HepG2 (cell line): ENCODE data around the gene NPB. TPM values are rescaled to one million over a fixed set of nuclear protein-coding genes. Genes with fewer than 3 reads are reported as not detected.

ENCODE experiments used
- HDAC2 ChIP-seq: sonication (generic); formaldehyde crosslinking; IDR thresholded peaks from 2 replicates; pipeline ENCODE4 v1.4.0; 2020; ENCODE audit warnings: missing genetic modification reagents
- KMT2A ChIP-seq: sonication (generic); formaldehyde crosslinking; IDR thresholded peaks from 2 replicates; pipeline ENCODE4 v1.4.0; 2020; ENCODE audit warnings: missing genetic modification reagents
- MXI1 ChIP-seq: IDR thresholded peaks from 3 replicates; pipeline ENCODE4 v1.6.1; 2012; ENCODE audit warnings: low read depth, low read length, inconsistent platforms, borderline replicate concordance
- NONO ChIP-seq, 2 experiments: fragments of 450-650 bp in 1 of 2; sonication (generic) in 1 of 2; formaldehyde crosslinking in 1 of 2; IDR thresholded peaks in 1 of 2; conservative IDR thresholded peaks in 1 of 2; 2 replicates each; pipeline versions ENCODE4 v1.6.1 to v1.8.0; 2017 to 2022; ENCODE audit warnings: mild to moderate bottlenecking in 1 of 2, missing genetic modification reagents in 1 of 2, moderate library complexity in 1 of 2
- RAD21 ChIP-seq: fragments of 450-650 bp; formaldehyde crosslinking; IDR thresholded peaks from 2 replicates; pipeline ENCODE4 v1.5.0; 2020; ENCODE audit warnings: mild to moderate bottlenecking
- SRSF4 ChIP-seq: fragments of 200-400 bp; formaldehyde crosslinking; IDR thresholded peaks from one replicate; pipeline ENCODE4 v1.6.1; 2018; ENCODE audit warnings: mild to moderate bottlenecking, low read depth, low read length, moderate library complexity; ENCODE audit not compliant: poor library complexity, severe bottlenecking
- ZFY ChIP-seq: sonication (generic); formaldehyde crosslinking; IDR thresholded peaks from 2 replicates; pipeline ENCODE4 v1.4.0; 2020; ENCODE audit warnings: missing genetic modification reagents
- ZKSCAN1 ChIP-seq: fragments of 150-350 bp; IDR thresholded peaks from 2 replicates; pipeline ENCODE4 v1.6.1; 2014; ENCODE audit warnings: low read length
- ZNF296 ChIP-seq: sonication (generic); formaldehyde crosslinking; conservative IDR thresholded peaks from 2 replicates; pipeline ENCODE4 v1.5.0; 2020; ENCODE audit warnings: mild to moderate bottlenecking, missing genetic modification reagents
- ZNF44 ChIP-seq: sonication (generic); formaldehyde crosslinking; IDR thresholded peaks from 2 replicates; pipeline ENCODE4 v1.5.1; 2020; ENCODE audit warnings: mild to moderate bottlenecking, missing genetic modification reagents
- ZSCAN31 ChIP-seq: sonication (generic); formaldehyde crosslinking; IDR thresholded peaks from 2 replicates; pipeline ENCODE4 v1.5.0; 2020; ENCODE audit warnings: low read depth, mild to moderate bottlenecking, missing genetic modification reagents
- polyA plus RNA-seq, 8 experiments: library from polyadenylated mRNA; depleted of rRNA in 3 of 8; stranded (reverse) in 7 of 8; unstranded in 1 of 8; fragments of >200 nt; fragmentation: Illumina TruSeq in 4 of 8; extraction: Trizol in 4 of 8; gene quantifications; 2 replicates each; pipeline versions ENCODE4 v1.2.1 to v1.2.3, GENCODE V29; 2011 to 2016; ENCODE audit warnings: low read depth in 4 of 8, missing spikeins in 1 of 8, mixed read lengths in 1 of 8; ENCODE audit not compliant: insufficient read depth in 1 of 8
- total RNA-seq, 5 experiments: library from RNA; depleted of rRNA; stranded (reverse); fragments of >200 nt; fragmentation: Illumina TruSeq; extraction: Trizol; gene quantifications; 2 replicates each; pipeline ENCODE4 v1.2.3, GENCODE V29; 2016; ENCODE audit warnings: low read depth in 1 of 5
- TF ChIP-seq, protein P1 (sequence below): sonication (generic); formaldehyde crosslinking; IDR thresholded peaks from 2 replicates; pipeline ENCODE4 v1.4.0; 2020; ENCODE audit warnings: mild to moderate bottlenecking, missing genetic modification reagents
- TF ChIP-seq, protein P2 (sequence below): IDR thresholded peaks from 2 replicates; pipeline ENCODE4 v1.6.1; 2012; ENCODE audit warnings: low read length, improper control_type of control experiment
- TF ChIP-seq, protein P3 (sequence below): IDR thresholded peaks from 2 replicates; pipeline ENCODE4 v1.4.0; 2020; ENCODE audit warnings: mild to moderate bottlenecking, missing genetic modification reagents
- TF ChIP-seq, protein P4 (sequence below): IDR thresholded peaks from 2 replicates; pipeline ENCODE4 v1.6.1; 2016
- TF ChIP-seq, protein P5 (sequence below): sonication (generic); formaldehyde crosslinking; IDR thresholded peaks from 2 replicates; pipeline ENCODE4 v1.4.0; 2020; ENCODE audit warnings: mild to moderate bottlenecking, missing genetic modification reagents
- TF ChIP-seq, protein P6 (sequence below): IDR thresholded peaks from 2 replicates; pipeline ENCODE4 v1.6.1; 2016; ENCODE audit warnings: low read depth, control low read depth

NPB gene
- total and polyA plus RNA-seq, 2 of the 13 experiments (the other 11 are each of a cell fraction or from before 2014, with no cell fraction given), result 0.11 to 0.93 TPM

DNA sequence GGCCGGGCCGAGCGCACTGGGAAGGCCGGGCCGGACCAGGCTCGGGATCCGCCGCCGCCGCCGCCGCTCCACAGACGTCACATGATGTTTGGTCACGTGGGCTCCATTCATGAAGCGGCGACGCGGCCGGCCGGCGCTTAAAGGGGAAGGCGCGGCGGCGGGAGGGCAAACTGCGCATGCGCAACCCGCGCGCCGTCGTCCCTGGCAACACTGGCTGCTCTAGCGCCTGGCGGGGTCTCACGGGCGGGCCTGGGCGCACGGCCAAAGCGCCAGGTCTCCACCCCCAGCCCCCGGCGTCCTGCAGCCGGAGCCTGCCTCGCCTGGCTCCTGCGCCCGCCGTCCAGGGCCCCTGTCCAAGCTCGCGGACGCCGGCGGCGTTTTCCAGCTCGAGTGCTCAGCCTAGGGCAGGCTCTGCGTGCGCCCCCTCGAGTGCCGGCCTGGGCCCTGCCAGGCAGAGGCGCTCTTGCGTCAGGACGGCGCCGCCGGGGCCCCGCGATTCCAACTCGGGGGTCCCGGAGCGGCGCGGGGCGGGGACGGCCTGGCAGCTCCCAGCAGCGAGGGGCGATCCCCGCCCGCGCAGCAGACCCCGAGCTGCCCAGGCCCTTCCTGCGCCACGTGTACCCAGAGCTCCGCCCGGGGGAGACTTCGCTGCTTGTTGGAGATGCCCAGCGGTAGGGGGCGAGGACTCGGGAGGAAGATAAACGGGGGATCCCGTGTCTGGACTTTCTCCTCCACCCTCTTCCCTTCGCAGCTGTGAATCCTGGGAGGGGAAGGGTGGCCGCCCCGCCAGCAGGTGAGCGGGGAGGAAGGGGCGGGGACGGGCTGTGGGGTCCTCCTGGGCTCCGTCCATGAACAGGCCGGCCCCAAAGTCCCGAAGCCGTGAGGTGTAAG lies 25.9 kb downstream of the NPB start, which contains the start of gene MAFG (continued):
- TF ChIP-seq ZFY (CRISPR knock-in tag) (peak; percentile 78), ZSCAN31 (CRISPR knock-in tag) (peak; percentile 96), MXI1 (peak; percentile 94), HDAC2 (CRISPR knock-in tag) (peak; percentile 24), SRSF4 (no peak), NONO (IDR thresholded peaks at IDR 0.05) (no peak), NONO (CRISPR knock-in tag; conservative IDR thresholded peaks at IDR 0.05) (peak; percentile 86), RAD21 (CRISPR knock-in tag) (peak; percentile 85), KMT2A (peak; percentile 52; the same call in 1 of the 2 replicates), ZKSCAN1 (no peak), ZNF296 (CRISPR knock-in tag) (no peak), ZNF44 (CRISPR knock-in tag) (no peak)
- TF ChIP-seq, protein P1, sequence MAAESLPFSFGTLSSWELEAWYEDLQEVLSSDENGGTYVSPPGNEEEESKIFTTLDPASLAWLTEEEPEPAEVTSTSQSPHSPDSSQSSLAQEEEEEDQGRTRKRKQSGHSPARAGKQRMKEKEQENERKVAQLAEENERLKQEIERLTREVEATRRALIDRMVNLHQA (CRISPR knock-in tag), result no peak
- TF ChIP-seq, protein P2, sequence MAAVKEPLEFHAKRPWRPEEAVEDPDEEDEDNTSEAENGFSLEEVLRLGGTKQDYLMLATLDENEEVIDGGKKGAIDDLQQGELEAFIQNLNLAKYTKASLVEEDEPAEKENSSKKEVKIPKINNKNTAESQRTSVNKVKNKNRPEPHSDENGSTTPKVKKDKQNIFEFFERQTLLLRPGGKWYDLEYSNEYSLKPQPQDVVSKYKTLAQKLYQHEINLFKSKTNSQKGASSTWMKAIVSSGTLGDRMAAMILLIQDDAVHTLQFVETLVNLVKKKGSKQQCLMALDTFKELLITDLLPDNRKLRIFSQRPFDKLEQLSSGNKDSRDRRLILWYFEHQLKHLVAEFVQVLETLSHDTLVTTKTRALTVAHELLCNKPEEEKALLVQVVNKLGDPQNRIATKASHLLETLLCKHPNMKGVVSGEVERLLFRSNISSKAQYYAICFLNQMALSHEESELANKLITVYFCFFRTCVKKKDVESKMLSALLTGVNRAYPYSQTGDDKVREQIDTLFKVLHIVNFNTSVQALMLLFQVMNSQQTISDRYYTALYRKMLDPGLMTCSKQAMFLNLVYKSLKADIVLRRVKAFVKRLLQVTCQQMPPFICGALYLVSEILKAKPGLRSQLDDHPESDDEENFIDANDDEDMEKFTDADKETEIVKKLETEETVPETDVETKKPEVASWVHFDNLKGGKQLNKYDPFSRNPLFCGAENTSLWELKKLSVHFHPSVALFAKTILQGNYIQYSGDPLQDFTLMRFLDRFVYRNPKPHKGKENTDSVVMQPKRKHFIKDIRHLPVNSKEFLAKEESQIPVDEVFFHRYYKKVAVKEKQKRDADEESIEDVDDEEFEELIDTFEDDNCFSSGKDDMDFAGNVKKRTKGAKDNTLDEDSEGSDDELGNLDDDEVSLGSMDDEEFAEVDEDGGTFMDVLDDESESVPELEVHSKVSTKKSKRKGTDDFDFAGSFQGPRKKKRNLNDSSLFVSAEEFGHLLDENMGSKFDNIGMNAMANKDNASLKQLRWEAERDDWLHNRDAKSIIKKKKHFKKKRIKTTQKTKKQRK, result no peak
- TF ChIP-seq, protein P3, sequence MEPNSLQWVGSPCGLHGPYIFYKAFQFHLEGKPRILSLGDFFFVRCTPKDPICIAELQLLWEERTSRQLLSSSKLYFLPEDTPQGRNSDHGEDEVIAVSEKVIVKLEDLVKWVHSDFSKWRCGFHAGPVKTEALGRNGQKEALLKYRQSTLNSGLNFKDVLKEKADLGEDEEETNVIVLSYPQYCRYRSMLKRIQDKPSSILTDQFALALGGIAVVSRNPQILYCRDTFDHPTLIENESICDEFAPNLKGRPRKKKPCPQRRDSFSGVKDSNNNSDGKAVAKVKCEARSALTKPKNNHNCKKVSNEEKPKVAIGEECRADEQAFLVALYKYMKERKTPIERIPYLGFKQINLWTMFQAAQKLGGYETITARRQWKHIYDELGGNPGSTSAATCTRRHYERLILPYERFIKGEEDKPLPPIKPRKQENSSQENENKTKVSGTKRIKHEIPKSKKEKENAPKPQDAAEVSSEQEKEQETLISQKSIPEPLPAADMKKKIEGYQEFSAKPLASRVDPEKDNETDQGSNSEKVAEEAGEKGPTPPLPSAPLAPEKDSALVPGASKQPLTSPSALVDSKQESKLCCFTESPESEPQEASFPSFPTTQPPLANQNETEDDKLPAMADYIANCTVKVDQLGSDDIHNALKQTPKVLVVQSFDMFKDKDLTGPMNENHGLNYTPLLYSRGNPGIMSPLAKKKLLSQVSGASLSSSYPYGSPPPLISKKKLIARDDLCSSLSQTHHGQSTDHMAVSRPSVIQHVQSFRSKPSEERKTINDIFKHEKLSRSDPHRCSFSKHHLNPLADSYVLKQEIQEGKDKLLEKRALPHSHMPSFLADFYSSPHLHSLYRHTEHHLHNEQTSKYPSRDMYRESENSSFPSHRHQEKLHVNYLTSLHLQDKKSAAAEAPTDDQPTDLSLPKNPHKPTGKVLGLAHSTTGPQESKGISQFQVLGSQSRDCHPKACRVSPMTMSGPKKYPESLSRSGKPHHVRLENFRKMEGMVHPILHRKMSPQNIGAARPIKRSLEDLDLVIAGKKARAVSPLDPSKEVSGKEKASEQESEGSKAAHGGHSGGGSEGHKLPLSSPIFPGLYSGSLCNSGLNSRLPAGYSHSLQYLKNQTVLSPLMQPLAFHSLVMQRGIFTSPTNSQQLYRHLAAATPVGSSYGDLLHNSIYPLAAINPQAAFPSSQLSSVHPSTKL (CRISPR knock-in tag), result no peak; the same call in none of the 2 replicates
- TF ChIP-seq, protein P4, sequence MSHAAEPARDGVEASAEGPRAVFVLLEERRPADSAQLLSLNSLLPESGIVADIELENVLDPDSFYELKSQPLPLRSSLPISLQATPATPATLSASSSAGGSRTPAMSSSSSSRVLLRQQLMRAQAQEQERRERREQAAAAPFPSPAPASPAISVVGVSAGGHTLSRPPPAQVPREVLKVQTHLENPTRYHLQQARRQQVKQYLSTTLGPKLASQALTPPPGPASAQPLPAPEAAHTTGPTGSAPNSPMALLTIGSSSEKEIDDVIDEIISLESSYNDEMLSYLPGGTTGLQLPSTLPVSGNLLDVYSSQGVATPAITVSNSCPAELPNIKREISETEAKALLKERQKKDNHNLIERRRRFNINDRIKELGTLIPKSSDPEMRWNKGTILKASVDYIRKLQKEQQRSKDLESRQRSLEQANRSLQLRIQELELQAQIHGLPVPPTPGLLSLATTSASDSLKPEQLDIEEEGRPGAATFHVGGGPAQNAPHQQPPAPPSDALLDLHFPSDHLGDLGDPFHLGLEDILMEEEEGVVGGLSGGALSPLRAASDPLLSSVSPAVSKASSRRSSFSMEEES (CRISPR knock-in tag), result peak; percentile 92
- TF ChIP-seq, protein P5, sequence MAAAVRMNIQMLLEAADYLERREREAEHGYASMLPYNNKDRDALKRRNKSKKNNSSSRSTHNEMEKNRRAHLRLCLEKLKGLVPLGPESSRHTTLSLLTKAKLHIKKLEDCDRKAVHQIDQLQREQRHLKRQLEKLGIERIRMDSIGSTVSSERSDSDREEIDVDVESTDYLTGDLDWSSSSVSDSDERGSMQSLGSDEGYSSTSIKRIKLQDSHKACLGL, result peak; percentile 84
- TF ChIP-seq, protein P6, sequence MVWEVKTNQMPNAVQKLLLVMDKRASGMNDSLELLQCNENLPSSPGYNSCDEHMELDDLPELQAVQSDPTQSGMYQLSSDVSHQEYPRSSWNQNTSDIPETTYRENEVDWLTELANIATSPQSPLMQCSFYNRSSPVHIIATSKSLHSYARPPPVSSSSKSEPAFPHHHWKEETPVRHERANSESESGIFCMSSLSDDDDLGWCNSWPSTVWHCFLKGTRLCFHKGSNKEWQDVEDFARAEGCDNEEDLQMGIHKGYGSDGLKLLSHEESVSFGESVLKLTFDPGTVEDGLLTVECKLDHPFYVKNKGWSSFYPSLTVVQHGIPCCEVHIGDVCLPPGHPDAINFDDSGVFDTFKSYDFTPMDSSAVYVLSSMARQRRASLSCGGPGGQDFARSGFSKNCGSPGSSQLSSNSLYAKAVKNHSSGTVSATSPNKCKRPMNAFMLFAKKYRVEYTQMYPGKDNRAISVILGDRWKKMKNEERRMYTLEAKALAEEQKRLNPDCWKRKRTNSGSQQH (CRISPR knock-in tag), result no peak; the same call in 1 of the 2 replicates
